ENCODE results near the gene PXT1.

The PXT1 gene, protein sequence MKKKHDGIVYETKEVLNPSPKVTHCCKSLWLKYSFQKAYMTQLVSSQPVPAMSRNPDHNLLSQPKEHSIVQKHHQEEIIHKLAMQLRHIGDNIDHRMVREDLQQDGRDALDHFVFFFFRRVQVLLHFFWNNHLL

DNA sequence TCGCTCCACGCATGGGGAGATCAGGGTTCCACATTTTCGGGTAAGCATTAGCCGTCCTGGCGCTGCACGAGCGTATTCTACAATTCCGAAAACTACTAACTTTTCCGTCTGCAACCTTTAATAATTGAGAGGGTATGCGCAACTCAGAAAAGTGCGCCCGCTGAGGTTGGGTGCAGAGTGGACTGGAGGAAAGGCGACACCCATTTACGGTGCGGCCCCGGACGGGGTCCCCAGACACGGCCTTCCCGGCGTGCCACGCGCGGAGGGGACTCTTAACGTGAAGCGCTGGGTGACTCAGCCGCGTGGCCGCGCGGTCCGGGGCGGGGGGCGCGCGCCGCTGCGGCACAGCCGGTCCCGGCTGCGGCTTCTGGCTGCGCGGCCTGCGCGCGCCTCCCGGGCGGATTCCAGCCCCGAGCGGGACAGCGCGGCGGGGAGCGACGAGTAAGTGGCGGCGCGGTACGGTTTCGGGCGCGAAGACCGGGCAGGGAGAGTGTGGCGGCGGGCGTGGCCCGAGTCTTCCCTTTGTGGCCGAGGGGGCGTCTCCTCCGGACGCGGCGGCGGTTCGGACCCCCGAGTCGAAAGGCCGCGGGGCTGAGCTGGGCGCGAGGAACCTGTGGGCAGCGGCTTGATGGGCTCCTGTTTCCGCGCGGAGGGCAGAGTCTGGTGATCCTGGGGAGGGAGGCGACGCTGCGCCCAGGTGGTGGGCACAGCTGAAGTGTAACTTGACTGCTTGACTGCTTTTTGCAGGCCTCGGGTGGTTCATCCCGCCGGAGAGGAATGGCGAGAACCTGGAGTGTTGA is at the start of gene PXT1, which contains the start of gene KCTD20:
PXT1 (minus strand) TSS at position 184 of the 800 bp plus-strand sequence. CDS start 16,772 bp downstream, outside the sequence.
KCTD20 (plus strand) TSS at position 330 of the 800 bp plus-strand sequence. CDS start 27,098 bp downstream, outside the sequence.
- no peak for TF ChIP-seq GATA3 (IDR thresholded peaks at IDR 0.05; ENCODE audit: low read depth, low read length)
- TF ChIP-seq GATA2 (IDR thresholded peaks at IDR 0.05; ENCODE audit: low read depth, low read length): no peak

DNA sequence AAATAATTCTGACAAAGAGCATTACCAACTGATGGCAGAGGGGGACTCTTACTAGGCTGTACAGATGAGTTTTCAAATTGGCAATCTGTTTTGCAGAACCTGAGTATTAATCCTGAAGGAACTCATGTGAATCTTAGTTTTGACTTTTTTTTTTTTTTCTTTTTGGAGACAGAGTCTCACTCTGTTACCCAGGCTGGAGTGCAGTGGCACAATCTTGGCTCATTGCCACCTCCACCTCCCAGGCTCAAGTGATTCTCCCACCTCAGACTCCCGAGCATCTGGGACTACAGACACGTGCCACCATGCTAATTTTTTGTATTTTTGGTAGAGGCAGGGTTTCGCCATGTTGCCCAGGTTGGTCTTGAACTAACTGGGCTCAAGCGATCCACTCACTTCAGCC is 49.4 kb upstream of the PXT1 start:
- no peak for TF ChIP-seq GATA2 (IDR thresholded peaks at IDR 0.05; ENCODE audit: low read depth, low read length)
- TF ChIP-seq GATA3 (IDR thresholded peaks at IDR 0.05; ENCODE audit: low read depth, low read length): no peak

DNA sequence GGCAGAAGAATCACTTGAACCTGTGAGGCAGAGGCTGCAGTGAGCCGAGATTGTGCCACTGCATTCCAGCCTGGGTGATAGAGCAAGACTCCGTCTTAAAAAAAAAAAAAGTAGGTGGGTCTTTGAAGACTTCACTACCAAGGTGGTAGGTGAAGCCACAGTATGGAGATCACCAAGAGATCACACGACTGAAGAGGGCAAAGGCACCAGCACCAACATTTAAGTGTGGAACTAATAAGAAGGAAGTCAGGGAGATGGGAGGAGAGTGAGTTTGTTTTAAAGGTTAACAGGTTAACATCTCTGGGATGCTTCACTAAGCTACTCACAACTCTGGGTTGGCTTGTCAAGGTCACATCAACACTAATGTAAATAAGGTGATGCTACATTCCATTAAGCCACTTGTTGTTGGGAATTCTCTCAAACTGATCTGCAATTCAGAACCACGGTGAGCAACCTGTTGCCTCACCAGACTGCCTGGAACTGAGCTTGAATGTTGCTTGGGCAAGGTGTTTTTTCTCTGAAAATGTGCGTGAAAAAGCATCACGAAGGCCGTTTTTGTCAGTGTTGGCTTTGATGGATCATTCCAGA is 48.8 kb upstream of the PXT1 start:
- TF ChIP-seq GATA3 (IDR thresholded peaks at IDR 0.05; ENCODE audit: low read depth, low read length) (no peak), GATA2 (IDR thresholded peaks at IDR 0.05; ENCODE audit: low read depth, low read length) (no peak)

DNA sequence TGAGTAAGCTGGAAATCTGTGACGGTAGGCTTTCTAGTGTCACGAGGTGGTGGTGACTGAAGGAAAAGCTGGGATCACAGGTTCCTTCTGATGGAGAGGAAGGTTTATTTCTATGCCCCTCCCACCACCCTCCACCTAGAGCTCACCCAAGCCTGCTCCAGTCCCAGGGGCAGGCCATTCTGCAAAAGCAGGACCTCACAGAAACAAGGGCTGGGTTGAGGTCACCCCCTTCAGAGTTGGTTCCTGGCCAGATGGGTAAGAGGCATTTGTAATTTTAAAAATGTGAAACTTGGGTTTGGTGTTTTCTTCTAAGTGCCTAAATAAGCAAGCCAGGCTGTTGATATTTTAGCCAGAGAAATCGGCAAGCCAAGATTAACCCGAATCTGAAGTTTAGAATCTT is 46.8 kb upstream of the PXT1 start:
- no peak for TF ChIP-seq GATA2 (IDR thresholded peaks at IDR 0.05; ENCODE audit: low read depth, low read length)
- TF ChIP-seq GATA3 (IDR thresholded peaks at IDR 0.05; ENCODE audit: low read depth, low read length): no peak

DNA sequence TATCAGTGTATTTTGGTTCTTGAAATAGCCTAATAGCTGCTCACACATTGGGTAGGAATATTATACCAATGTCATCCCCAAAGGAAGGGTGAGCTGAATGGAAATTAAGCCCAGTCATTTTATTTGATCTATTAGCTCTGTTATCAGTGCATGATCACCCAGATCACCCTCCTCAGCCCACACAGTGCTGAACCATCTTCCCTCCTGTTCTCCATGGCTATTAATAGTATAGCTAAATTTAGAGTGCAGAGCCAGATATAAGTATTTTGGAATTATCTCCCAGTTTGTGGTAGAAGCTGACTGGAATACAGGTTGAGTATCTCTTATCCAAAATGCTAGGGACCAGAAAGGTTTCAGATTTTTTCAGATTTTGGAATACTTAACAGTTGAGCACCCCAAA is 45.6 kb upstream of the PXT1 start:
- TF ChIP-seq GATA3 (IDR thresholded peaks at IDR 0.05; ENCODE audit: low read depth, low read length): no peak
- no peak for TF ChIP-seq GATA2 (IDR thresholded peaks at IDR 0.05; ENCODE audit: low read depth, low read length)

DNA sequence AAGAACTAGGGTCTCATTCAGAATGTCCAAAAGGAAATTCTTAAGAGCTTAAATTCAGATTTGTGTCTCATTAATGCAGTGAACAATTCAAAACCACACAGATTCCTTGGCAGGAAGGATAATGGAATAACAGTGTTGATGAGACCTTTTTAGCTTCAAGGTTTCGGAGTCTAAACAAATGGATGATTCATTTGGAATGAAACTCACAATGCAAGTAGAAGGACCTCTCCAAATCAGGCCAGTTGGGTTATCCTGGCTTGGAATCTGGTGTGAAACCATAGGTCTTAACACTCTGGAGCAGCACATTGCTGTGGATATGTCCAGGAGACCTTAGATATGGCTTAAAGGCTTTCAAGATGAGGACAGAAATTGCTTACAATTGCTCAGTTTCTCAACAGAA is 45.0 kb upstream of the PXT1 start:
- TF ChIP-seq GATA3 (IDR thresholded peaks at IDR 0.05; ENCODE audit: low read depth, low read length) (no peak), GATA2 (IDR thresholded peaks at IDR 0.05; ENCODE audit: low read depth, low read length) (no peak)

DNA sequence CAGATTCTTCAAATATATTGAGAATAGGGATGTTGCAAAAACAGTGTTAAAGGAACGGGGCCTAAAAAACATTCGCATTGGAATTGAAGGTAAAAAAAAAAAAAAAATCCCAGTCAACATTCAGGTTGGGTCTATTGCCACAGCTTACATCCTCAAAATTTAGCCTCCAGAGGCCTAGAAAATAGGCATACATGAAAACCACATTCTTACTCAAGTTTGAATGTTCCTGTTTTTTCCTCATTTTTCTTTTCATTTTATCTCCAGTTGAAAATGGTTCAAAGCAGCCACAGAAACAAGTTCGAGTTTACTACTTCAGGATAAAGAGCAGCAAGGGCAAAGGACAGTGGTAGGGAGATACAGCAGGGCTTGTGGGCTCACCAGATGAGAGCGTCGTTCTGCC is 42.1 kb upstream of the PXT1 start:
- TF ChIP-seq GATA2 (IDR thresholded peaks at IDR 0.05; ENCODE audit: low read depth, low read length): no peak
- TF ChIP-seq GATA3 (IDR thresholded peaks at IDR 0.05; ENCODE audit: low read depth, low read length): no peak

DNA sequence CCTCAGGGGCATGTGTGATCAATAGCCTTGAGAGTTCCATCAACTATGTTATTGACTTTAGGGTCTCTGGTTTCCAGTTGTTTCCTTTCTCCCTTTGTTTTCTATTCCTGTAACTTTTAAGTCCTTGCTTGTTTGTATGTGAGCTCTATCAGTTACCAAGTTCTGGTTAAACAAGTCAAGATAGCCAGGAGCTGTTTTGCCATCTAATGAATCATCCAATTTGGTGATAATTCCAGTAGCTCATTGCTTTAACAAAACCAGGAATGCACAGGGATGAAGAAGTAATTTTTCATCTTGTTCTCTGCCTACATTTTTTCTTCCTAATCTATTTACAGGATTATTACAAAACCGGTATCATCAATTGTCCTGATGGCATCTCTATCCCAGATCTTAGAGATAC is 36.6 kb upstream of the PXT1 start:
- no peak for TF ChIP-seq GATA3 (IDR thresholded peaks at IDR 0.05; ENCODE audit: low read depth, low read length)
- no peak for TF ChIP-seq GATA2 (IDR thresholded peaks at IDR 0.05; ENCODE audit: low read depth, low read length)

DNA sequence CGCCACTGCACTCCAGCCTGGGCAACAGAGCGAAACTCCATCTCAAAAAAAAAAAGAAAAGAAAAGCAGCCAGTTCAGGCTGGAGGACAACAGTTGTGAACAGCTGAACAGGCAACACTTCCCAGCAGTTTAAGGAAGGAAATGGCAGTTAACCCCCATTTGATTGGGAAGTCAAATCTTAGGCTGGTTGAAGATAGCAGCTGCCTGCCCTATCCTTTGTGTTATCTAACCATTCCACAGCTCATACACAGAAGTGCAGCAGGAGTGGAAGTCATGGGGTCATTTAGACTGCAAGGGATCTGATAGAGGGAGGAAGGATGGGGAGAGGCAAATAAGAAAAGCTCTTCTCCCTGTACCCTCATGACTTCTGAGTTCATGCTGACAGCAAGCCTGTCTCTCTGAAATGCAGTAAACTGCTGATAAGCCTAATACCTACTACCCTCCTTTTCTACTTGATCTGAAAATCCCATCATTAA is 35.4 kb upstream of the PXT1 start:
- TF ChIP-seq GATA3 (IDR thresholded peaks at IDR 0.05; ENCODE audit: low read depth, low read length) (no peak), GATA2 (IDR thresholded peaks at IDR 0.05; ENCODE audit: low read depth, low read length) (no peak)

DNA sequence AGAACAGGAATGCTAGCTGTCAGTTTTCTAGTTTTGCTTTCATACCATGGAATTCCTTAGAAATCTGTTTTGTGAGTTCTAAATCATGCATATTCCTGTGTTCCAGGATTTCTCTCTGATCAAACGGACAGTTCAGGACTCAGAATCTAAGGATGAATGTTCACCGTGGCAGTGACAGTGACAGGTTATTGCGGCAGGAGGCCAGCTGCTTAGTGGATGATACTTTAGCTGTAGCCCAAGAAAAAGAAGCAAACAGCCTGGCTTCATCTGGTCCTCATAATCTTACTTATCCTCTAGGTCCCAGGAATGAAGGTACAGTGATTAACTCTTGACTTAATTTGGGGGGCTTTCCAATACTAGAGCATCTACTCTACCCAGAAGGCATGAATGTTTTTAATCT is 27.3 kb upstream of the PXT1 start:
- TF ChIP-seq GATA2 (IDR thresholded peaks at IDR 0.05; ENCODE audit: low read depth, low read length) (no peak), GATA3 (IDR thresholded peaks at IDR 0.05; ENCODE audit: low read depth, low read length) (no peak)

DNA sequence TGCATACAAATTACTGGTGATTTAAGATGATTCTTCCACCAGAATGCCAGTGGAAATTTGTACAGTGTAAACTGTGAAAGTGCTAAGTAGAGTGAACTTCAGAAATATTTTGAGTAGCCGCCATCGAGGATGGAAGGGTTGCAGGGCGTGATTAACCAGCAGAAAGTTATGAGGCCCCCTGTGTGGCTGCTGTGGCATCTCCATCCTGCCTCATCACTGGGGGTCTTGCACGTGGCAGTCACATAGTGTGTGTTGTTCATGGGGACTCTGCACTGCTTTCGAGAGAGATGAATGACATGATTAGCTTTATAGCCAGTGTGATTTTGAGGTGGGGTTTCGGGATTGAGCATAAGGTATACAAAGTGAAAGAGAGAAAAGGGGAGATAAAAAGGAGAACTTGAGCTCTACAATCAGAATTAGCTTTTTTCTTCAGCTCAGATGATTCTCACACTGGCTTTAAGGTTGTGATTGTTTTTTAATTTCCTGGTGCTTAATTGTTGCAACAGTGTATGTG is 26.6 kb upstream of the PXT1 start:
- TF ChIP-seq GATA3 (IDR thresholded peaks at IDR 0.05; ENCODE audit: low read depth, low read length) (no peak), GATA2 (IDR thresholded peaks at IDR 0.05; ENCODE audit: low read depth, low read length) (no peak)

DNA sequence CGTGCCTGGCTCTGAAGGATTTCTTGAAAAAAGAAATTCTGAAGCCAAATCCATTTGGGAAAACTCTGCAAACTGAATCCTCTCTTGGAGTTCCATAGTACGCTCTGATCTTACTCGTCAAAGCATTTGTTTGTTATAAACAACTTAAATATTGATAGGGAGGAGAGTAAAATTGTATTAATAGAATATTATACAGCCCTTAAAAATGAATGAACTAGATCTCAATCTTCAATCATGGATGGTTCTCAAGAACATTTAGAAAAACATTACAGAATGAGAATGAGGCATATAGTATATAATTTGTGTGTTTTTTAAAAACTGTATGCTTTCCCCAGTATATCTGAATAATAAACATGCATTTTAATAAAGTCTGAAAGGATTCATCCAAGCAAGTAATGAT is 25.0 kb upstream of the PXT1 start:
- TF ChIP-seq GATA3 (IDR thresholded peaks at IDR 0.05; ENCODE audit: low read depth, low read length) (no peak), GATA2 (IDR thresholded peaks at IDR 0.05; ENCODE audit: low read depth, low read length) (no peak)

DNA sequence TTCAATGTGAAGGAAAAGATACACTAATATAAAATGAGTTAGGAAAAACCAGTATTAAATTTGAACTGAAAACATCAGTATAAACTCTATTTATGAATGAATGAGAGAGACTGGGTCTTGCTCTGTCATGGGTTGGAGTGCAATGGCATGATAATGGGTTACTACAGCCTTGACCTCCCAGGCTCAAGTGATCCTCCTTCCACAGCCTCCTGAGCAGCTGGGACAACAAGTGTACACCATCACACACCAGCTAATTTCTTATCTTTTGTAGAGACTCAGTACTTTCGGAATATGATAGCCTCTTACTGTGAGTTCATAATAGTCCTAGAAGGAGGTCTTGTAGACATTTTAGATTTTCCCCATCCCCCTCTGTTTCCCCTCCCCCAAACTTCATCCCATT is 21.6 kb upstream of the PXT1 start:
- no peak for TF ChIP-seq GATA3 (IDR thresholded peaks at IDR 0.05; ENCODE audit: low read depth, low read length)
- no peak for TF ChIP-seq GATA2 (IDR thresholded peaks at IDR 0.05; ENCODE audit: low read depth, low read length)

DNA sequence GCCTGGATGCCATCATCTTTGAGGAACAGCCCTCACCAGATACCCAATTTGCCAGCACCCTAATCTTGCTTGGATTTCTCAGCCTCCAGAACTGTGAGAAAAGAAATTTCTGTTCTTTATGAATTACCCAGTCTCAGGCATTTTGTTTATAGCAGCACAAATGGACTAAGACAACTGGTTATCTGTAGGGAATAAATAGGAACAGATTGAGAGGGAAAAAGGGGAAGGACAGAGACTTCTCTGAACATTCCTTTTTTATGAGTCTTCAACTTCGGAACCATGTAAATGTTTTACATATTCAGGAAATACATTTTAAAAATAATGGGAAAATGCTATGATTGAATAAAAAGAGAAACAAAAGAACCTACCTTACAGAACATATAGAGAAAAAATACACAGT is 21.0 kb upstream of the PXT1 start:
- TF ChIP-seq GATA2 (IDR thresholded peaks at IDR 0.05; ENCODE audit: low read depth, low read length): no peak
- no peak for TF ChIP-seq GATA3 (IDR thresholded peaks at IDR 0.05; ENCODE audit: low read depth, low read length)
